GM18502 (cell line): ENCODE measurements around the gene ETV3.

Experiments used
- ATAC-seq: cut with Tn5 transposase; IDR thresholded peaks from one replicate; pipeline ENCODE4 v1.9.1; 2021; ENCODE audit warnings: mild to moderate bottlenecking; ENCODE audit not compliant: unreplicated experiment, poor library complexity

The ETV3 gene

GRCh38 chr1:157163273-157164127, 25.3 kb upstream of the ETV3 start:
- ATAC-seq, result no peak

- no peak for ATAC-seq
Observed at GRCh38 chr1:157162345-157162744, 24.1 kb upstream of the ETV3 start.

- ATAC-seq, result no peak
Observed at GRCh38 chr1:157161901-157162300, 23.7 kb upstream of the ETV3 start.

GRCh38 chr1:157158967-157159366, 20.8 kb upstream of the ETV3 start:
- no peak for ATAC-seq

- no peak for ATAC-seq
Observed at GRCh38 chr1:157157501-157158190, 19.5 kb upstream of the ETV3 start.

GRCh38 chr1:157156058-157156541, 17.9 kb upstream of the ETV3 start:
- ATAC-seq, result no peak

- no peak for ATAC-seq
Observed at GRCh38 chr1:157155658-157156057, 17.5 kb upstream of the ETV3 start.

GRCh38 chr1:157154940-157155514, 16.8 kb upstream of the ETV3 start:
- no peak for ATAC-seq

GRCh38 chr1:157154291-157154690, 16.1 kb upstream of the ETV3 start:
- no peak for ATAC-seq

- no peak for ATAC-seq
Observed at GRCh38 chr1:157153746-157154145, 15.6 kb upstream of the ETV3 start.

GRCh38 chr1:157152510-157152909, 14.3 kb upstream of the ETV3 start:
- no peak for ATAC-seq

- no peak for ATAC-seq
Observed at GRCh38 chr1:157151506-157151905, 13.3 kb upstream of the ETV3 start.

- no peak for ATAC-seq
Observed at GRCh38 chr1:157151073-157151472, 12.9 kb upstream of the ETV3 start.

- no peak for ATAC-seq
Observed at GRCh38 chr1:157150631-157151030, 12.4 kb upstream of the ETV3 start.

GRCh38 chr1:157147906-157148700, 9.9 kb upstream of the ETV3 start:
- no peak for ATAC-seq

GRCh38 chr1:157147037-157147436, 8.8 kb upstream of the ETV3 start:
- no peak for ATAC-seq

- no peak for ATAC-seq
Observed at GRCh38 chr1:157146244-157146643, 8.0 kb upstream of the ETV3 start.

GRCh38 chr1:157145076-157145475, 6.9 kb upstream of the ETV3 start:
- ATAC-seq, result no peak

GRCh38 chr1:157144509-157144908, 6.3 kb upstream of the ETV3 start:
- no peak for ATAC-seq

GRCh38 chr1:157142765-157143423, 4.7 kb upstream of the ETV3 start:
- no peak for ATAC-seq
